Activated CD4-positive, alpha-beta T cell treated with anti-CD3 and anti-CD28 coated beads, Interleukin-2, amount 50 U/mL, for 16 hours (primary cell): ENCODE data around the gene KRTAP4-5.
"Not testable (repeated sequence)": the region's sequence is repeated elsewhere in the genome, so short reads cannot be mapped to it uniquely, and the experiment has no call there.

Experiments used
- DNase-seq: peaks from one replicate; pipeline ENCODE4 v3.0.0-alpha.2; 2020

The KRTAP4-5 gene

DNA sequence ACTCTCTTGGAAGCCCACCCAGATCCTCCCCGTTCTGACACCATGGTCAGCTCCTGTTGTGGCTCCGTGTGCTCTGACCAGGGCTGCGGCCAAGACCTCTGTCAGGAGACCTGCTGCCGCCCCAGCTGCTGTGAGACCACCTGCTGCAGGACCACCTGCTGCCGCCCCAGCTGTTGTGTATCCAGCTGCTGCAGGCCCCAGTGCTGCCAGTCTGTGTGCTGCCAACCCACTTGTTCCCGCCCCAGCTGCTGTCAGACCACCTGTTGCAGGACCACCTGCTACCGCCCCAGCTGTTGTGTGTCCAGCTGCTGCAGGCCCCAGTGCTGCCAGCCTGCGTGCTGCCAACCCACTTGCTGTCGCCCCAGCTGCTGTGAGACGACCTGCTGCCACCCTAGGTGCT lies 44.3 kb downstream of the KRTAP4-5 start, which contains the start of gene KRTAP4-9:
Gene KRTAP4-9 (plus strand): TSS at position 43 of the 400 bp plus-strand sequence. CDS start 0 bp downstream, at position 43.
- not testable (repeated sequence) for DNase-seq

DNA sequence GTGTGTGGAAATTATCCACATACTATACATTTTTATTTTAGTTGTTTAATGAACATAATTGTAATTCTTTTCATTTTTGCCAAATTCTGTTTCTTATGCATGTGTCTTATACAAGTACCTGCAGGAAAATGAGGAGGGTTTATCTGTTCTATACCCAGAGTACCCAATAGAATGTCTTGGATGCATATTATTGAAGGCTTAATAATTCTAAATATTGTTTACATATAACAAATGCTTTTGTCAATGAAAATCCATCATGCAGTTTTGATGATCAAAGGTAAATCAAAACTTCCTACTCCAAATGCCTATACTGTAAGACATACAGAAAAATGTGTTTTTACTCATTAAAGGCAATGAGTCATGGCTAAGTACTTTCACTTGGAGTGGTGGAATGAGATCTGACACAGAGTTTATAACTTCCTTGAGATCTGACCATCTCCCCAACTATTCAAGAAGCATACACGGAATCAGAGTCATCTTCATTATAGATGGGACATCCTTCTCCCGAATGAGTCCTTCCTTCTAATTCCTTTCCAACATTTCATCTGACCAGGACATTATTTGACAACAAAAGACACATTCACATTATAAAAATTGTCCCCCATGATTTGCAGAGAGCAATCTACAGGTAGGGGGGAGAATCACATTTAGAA lies 45.1 kb downstream of the KRTAP4-5 start:
- DNase-seq = not testable (repeated sequence)

DNA sequence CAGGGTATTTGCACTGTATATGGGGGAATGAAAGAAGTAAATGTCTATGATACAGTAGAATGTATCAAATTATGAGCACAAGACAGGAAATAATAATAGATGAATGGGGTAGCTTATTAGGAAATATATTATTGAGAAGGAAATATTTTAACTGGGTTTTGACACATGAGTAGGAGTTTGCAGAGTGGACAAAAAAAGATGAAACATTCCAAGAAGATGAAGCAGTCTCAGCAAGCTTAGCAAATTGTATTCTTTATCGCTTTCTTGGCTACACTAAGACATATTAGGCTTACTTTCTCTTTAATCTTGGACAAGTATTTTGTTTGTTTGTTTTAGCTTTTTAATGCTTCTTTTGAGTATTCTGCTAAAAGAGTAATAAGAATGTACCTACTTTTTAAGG lies 45.7 kb downstream of the KRTAP4-5 start:
- DNase-seq = no peak

DNA sequence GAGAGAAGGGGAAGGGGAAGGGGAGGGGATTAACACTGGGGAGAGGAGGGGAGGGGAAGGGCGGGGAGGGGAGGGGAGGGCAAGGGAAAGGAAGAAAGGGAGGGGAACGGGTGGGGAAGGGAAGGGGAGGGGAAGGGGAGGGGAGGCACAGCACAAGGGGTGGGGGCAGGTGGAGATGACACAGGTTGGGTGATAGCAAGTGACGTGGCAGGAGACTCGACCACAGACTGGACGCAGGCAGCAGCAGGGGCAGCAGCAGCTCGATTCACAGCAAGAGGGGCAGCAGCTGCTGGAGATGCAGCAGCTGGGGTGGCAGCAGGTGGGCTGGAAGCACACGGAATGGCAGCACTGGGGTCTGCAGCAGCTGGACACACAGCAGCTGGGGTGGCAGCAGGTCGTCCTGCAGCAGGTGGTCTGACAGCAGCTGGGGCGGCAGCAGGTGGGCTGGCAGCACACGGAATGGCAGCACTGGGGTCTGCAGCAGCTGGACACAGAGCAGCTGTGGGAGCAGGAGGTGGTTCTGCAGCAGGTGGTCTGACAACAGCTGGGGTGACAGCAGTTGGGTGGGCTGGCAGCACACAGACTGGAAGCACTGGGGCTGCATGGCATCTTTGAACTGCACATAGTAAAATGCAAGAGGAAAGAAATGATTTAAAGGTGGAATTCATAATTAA lies 47.9 kb downstream of the KRTAP4-5 start, which contains the start of gene KRTAP4-16:
Gene KRTAP4-16 (minus strand): TSS at position 624 of the 674 bp plus-strand sequence. CDS start 0 bp downstream, at position 624.
- no peak for DNase-seq

DNA sequence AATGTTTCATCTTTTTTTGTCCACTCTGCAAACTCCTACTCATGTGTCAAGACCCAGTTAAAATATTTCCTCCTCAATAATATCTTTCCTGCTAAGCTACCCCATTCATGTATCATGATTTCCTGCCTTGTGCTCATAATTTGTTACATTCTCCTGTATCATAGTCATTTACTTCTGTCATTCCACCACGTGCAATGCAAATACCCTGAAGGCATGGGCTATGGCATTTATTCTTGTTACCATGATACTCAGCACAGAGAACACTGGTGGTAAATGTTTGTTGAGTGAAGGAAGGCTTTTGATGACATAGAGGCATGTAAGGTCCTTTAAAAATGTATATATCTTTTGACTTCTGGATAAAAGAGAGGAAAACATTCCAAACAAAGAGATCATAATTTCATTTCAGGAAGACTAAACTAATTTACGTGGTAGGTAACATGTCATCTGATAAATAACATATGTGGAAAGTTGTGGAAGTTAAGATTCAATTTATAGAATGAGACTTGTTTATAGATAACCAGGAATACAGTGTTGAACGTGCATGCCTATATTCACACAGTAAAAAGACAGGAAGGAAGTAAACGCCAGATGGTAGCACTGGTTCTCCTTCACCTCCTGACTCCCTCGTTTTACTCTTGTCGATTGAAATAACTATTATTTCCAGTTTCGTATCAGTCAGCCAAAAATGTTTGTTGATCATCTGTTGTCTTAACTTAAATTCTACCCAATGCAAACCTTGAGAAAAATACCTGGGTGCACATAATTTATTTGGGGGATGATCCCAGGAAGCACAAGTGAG lies 49.7 kb downstream of the KRTAP4-5 start:
- not testable (repeated sequence) for DNase-seq
